RWPE1 (cell line): ENCODE measurements around the gene SEMA4C.
"Not testable (repeated sequence)": the region's sequence is repeated elsewhere in the genome, so short reads cannot be mapped to it uniquely, and the experiment has no call there.

ENCODE experiments used
- CTCF ChIA-PET: fragments of 350-600 bp; sonication (Branson Sonifier 250); formaldehyde crosslinking; extraction: SDS; loops from one replicate; lab custom pipeline; 2021; lab: Yijun Ruan, JAX
- POLR2A ChIA-PET: fragments of 400-600 bp; formaldehyde crosslinking; extraction: SDS; loops from one replicate; lab custom pipeline; 2020; ENCODE audit warnings: antibody characterized with exemption; ENCODE audit not compliant: low non-redundant PET; lab: Yijun Ruan, JAX
- DNase-seq: peaks from one replicate; pipeline ENCODE4 v3.0.0; 2012; ENCODE audit warnings: low spot score
- H3K27ac ChIP-seq: fragments of 450-650 bp; 2 replicates; pipeline ENCODE4 v1.5.1; 2017
- CTCF ChIP-seq: fragments of 450-650 bp; conservative IDR thresholded peaks from 2 replicates; pipeline ENCODE4 v1.5.1; 2017; ENCODE audit warnings: low read depth, mild to moderate bottlenecking

The SEMA4C gene

GRCh38 chr2:96894151-96894531 is 24.3 kb upstream of the SEMA4C start:
- no peak for DNase-seq
- no peak overlapping the region for H3K27ac ChIP-seq
- CTCF ChIA-PET, result no interaction called here
- POLR2A ChIA-PET, result no interaction called here
- no peak for TF ChIP-seq CTCF

- no peak for TF ChIP-seq CTCF
- DNase-seq, result no peak
- POLR2A ChIA-PET, result no interaction called here
- H3K27ac ChIP-seq, result no peak overlapping the region
- CTCF ChIA-PET, result no interaction called here
Observed at GRCh38 chr2:96893289-96894150, 23.6 kb upstream of the SEMA4C start.

GRCh38 chr2:96891591-96892333 is 21.9 kb upstream of the SEMA4C start:
- no peak for DNase-seq
- CTCF ChIA-PET, result interaction anchor here (0.5 to 0.7 kb wide), 2 partner anchors 33 to 396 kb away, joined by 3 read pairs; no protein-coding TSS in a partner anchor
- TF ChIP-seq CTCF, result no peak
- POLR2A ChIA-PET, result no interaction called here
- H3K27ac ChIP-seq, result no peak overlapping the region

GRCh38 chr2:96890726-96891385 is 21.0 kb upstream of the SEMA4C start:
- H3K27ac ChIP-seq, result no peak overlapping the region
- DNase-seq, result no peak
- ChIA-PET CTCF (interaction anchor here (0.5 to 0.7 kb wide), 2 partner anchors 32 to 273 kb away, joined by 3 to 8 read pairs; no protein-coding TSS in a partner anchor), POLR2A (no interaction called here)
- TF ChIP-seq CTCF, result no peak

GRCh38 chr2:96890252-96890651 is 20.4 kb upstream of the SEMA4C start:
- ChIA-PET POLR2A (no interaction called here), CTCF (interaction anchor here (0.5 kb wide), 1 partner anchor 272 kb away, joined by 8 read pairs; no protein-coding TSS in a partner anchor)
- TF ChIP-seq CTCF, result no peak
- no peak for DNase-seq
- no peak overlapping the region for H3K27ac ChIP-seq

GRCh38 chr2:96889502-96889901 is 19.6 kb upstream of the SEMA4C start:
- DNase-seq, CTCF ChIA-PET, H3K27ac ChIP-seq, POLR2A ChIA-PET: not testable (repeated sequence)
